ENCODE results near the gene RNF31.

DNA sequence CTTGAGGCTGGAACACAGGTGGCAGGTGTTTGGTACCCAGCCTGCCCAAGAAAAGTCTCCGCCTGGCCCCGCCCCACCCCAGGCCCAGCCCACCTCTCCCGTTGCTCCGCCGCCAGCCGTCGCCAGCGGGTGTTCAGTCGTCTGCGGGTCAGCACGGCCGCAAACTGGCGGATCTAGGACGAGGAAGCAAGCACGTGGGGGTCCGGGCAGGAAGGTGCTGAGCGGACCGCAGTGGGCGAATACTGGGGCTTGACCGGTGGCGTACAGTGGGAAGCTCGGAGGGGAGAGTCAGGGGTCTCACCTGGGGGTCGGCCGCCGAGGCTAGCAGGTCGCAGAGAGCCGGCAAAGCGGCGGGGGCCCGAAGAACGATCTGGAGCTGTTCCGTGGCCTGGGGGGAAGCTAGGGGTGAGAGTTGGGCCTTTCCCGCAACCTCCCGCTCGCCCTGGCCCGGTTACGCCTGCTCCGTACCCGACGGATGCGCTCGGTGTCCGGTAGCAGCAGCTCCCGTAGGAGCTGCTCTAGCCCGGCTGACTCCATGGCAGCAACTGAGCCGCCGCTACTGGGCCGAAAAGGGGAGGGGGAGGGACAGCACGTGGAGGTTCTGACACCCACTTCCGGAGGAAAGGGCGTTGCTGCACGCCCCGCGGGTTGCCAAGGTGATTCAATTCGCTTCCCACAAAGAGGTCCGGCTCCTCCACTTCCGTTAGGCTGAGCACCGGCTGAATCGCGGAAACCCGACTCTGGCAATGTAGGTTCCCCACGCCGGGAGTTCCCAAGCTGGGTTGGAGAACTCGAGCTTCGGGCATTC, 41.2 kb downstream of the RNF31 start, which contains the start of gene IPO4:
- TF ChIP-seq, protein P1, sequence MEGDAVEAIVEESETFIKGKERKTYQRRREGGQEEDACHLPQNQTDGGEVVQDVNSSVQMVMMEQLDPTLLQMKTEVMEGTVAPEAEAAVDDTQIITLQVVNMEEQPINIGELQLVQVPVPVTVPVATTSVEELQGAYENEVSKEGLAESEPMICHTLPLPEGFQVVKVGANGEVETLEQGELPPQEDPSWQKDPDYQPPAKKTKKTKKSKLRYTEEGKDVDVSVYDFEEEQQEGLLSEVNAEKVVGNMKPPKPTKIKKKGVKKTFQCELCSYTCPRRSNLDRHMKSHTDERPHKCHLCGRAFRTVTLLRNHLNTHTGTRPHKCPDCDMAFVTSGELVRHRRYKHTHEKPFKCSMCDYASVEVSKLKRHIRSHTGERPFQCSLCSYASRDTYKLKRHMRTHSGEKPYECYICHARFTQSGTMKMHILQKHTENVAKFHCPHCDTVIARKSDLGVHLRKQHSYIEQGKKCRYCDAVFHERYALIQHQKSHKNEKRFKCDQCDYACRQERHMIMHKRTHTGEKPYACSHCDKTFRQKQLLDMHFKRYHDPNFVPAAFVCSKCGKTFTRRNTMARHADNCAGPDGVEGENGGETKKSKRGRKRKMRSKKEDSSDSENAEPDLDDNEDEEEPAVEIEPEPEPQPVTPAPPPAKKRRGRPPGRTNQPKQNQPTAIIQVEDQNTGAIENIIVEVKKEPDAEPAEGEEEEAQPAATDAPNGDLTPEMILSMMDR (IDR thresholded peaks at IDR 0.05): peak in 1 of 5 experiments; percentile 35
- peak; percentile 24 to 31 for TF ChIP-seq POLR2A (IDR thresholded peaks at IDR 0.05)
